ENCODE results near the gene PRR12.

- TF ChIP-seq EZH2 (IDR thresholded peaks at IDR 0.05; ENCODE audit: borderline replicate concordance, low read length) (no peak), CTCF (conservative IDR thresholded peaks at IDR 0.05 in 1 of 2, IDR thresholded peaks at IDR 0.05 in 1 of 2; ENCODE audit: extremely low read depth in 1 of 2, insufficient read depth in 1 of 2, low read depth in 1 of 2, low read length in 2 of 2) (no peak)
Measured at GRCh38 chr19:49655570-49656455, 64.8 kb downstream of the PRR12 start.
